A673 (cell line): Measurements from ENCODE around the gene CPN2.

Source experiments
- CTCF ChIP-seq: fragments of 300-800, 200-600 bp; sonication (generic); conservative IDR thresholded peaks from 2 replicates; pipeline ENCODE4 v1.5.1; 2017; ENCODE audit warnings: low read depth, mild to moderate bottlenecking, antibody characterized with exemption, low read length, moderate library complexity, mixed read lengths
- EZH2 ChIP-seq: fragments of 200-600 bp; sonication (generic); IDR thresholded peaks from 2 replicates; pipeline ENCODE4 v1.6.1; 2017; ENCODE audit warnings: borderline replicate concordance, low read depth, mild to moderate bottlenecking, mixed read lengths, antibody characterized with exemption, low read length; ENCODE audit not compliant: poor library complexity, severe bottlenecking

- no peak for TF ChIP-seq CTCF
- TF ChIP-seq EZH2, result no peak
Measured at GRCh38 chr3:194354315-194354714, 3.2 kb upstream of the CPN2 start.
